CD4-positive, alpha-beta T cell treated with Interleukin-15 for 1 hour (primary cell): Measurements from ENCODE around the gene NBAS.
"Not testable (repeated sequence)": the region's sequence is repeated elsewhere in the genome, so short reads cannot be mapped to it uniquely, and the experiment has no call there.

Experiments
- DNase-seq: peaks from one replicate; pipeline ENCODE4 v3.0.0-alpha.2; 2020

NBAS gene

DNA sequence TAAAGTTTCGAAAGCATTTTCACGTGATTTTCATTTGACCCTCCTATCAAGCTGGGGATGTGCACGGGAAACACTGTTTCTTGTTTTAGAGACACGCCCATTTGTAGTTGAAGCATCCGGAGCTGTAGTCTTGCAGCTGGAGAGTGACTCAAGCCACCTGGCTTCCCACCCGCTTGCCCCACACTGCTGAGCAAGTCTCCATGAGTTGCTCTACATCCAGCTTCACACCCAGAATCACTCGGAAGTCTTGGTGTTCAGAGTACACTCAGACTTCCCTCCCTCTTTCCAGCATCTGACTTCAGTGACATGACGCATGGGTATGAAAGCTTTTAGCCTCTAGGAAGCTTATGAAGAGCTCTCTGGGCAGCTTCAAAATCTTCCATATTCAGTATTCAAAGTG, 262.4 kb downstream of the NBAS start:
- DNase-seq = no peak

DNA sequence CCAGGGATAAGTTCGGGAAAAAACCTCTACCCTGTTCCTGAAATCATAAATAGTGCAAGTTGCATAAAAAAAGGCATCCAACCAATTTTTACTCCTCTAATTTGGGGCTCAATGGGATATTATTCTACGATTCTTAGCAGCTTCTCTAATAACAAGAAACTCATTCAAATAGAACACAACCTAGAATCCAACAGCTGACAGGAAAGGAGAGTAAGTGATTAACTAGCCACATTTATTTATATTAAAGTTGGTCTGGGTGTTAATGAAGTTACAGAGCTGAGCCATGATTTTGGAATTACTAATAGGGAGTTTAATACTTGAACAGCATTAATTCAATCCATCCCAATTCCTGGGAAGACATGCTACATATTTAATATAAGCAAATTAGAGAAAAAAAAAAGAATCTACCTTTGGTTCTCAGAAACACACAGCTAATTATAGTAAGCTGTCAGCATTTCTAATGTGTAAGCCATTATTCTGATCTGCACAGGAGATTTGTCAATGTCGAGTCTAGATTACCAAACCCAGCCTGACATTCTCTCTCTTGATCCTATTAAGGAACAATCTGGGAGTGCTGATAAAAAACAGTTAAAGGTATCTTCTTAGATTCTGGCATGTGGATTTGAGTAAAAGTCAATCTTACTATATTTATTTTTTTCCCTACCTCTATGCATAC, 267.7 kb downstream of the NBAS start:
- no peak for DNase-seq

DNA sequence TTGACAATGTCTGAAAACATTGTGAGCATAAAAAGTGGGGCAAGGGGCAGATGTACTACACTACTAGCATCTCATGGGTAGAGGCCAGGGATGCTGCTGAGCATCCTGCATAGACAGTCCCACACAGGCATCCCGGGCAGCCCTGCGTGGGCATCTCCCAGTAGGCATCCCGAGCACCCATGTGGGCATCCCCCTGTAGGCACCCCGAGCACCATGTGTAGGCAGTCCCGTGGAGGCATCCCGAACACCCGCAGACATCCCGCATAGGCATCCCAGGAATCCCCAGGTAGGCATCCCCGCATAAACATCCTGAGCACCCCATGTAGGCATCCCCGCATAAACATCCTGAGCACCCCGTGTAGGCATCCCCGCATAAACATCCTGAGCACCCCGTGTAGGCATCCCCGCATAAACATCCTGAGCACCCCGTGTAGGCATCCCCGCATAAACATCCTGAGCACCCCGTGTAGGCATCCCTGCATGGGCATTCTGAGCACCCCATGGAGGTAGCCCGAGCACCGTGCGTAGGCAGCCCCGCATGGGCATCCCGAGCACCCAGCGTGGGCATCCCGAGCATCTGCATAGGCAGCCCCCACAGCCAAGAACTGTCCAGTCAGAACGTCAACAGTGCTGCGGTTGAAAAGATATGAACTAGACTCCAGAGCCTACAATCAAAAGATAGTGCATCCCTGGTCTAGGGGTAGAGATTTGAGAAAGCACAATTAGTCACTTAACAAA, 273.5 kb downstream of the NBAS start:
- DNase-seq = no peak

DNA sequence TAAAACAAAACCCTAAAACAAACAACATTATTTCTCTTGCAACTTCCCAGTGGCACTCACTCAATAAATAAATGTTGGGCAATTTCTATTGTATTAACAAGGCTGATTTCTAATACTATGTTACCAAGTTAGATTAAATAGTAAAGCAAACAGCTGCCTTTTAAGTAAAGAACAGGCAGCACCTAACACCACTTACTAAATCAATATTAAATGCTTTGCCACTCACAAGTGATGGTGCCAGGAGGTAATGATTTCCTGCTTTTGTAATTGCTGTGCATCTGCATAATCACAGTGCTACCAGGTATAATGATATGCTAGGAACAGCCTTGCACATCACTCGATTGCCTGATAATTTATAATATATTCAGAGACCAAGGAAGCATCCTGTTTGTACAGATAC, 276.5 kb downstream of the NBAS start:
- no peak for DNase-seq

DNA sequence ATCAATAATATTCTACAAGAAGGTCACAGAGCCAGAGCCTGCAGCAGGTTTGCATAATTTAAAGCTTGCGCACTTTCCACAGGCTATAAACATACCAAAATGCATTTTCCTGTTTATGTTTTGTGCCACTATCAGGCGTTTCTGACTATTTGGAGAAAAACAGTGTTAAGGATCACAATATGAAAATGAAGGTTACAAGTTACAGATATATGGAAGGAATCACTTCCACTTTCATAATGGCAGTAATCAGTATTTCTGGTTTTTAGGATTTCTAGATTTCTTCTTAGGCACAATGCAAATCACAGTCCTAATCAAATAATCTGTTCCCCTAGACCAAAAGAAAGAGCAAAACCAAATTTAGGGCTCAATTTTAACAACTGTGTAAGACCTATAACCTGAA, 279.5 kb downstream of the NBAS start:
- DNase-seq = no peak

DNA sequence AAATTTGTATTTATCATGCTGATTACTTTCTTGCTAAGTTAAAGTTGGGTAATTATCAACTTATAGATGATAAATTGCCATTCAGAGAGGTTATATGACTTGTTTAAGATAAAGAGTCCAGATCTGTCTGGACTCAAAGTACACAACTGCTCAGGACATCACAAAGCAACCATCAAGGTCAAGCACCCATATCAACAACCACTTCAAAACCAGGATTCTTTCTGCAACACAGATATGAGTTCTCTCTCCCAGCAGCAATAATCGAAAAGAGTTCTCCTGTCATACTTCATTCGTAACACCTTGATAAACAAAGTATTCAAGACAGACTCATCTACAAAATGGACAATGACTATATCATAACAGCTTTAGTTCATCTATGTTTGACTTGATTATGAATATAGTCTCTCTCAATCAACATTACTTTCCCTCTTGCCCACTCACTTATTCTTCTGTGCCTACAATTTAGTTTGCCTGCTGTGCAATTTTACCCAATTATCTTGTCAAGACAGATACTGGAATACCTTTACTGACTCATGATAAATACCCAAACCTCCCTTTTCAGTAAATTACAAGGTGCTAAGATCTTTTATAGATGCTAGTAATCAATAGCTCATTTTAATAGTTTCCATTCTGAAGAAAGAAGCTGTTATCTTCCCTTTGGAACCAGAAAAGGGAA, 281.8 kb downstream of the NBAS start:
- no peak for DNase-seq

DNA sequence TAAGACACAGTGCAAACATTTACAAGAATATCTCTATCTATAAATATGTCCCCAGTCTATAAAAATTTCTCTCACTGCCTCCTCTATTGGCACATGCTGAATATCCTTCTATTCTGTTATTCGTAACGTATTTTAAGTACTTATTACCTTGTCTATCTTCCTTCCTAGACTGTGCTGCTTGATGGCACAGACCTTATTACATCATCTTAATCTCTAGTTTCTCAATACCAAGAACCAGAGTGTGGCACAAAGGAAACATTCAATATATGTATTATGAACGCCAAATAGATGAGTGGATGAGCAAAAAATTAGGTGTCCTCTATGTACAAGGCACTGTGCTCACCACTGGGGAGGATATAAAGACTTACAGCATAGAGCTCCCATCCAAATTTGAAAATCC, 282.8 kb downstream of the NBAS start:
- DNase-seq = no peak

DNA sequence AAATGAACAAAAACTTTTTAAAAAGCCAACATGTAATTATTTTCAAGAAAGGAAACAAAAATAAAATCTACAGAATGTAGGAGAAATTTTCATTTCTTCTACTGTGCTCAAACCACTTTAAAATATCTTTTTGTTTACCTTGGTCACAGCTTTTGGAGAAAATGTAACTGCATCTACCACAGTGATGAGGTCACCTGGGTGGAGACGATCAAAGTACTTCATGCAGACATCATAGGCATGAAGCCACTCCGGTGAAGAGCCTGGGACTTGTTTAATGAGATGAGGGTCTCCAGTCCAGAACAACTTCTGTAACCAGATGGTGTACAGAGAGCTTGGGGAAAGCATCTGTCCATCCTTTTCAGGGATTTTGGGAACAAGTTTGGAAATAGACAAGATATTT, 285.8 kb downstream of the NBAS start:
- DNase-seq = no peak

DNA sequence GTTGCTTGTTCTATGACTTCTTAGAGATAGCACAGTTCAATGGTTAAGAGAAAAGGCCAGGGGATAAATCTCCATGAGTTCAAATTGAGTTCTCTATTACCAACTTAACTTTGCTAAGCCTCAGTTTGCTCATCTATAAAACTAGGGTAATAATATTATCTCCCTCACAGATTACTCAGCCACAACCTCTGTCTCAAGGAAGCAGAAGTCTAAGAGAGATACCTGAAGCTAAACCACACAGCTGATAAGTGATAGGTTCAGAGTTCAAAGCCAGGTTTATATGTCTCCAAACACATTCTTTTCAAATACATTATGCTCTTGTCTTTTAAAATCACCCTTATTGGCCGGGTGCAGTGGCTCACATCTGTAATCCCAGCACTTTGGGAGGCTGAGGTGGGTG, 287.7 kb downstream of the NBAS start:
- DNase-seq = no peak

DNA sequence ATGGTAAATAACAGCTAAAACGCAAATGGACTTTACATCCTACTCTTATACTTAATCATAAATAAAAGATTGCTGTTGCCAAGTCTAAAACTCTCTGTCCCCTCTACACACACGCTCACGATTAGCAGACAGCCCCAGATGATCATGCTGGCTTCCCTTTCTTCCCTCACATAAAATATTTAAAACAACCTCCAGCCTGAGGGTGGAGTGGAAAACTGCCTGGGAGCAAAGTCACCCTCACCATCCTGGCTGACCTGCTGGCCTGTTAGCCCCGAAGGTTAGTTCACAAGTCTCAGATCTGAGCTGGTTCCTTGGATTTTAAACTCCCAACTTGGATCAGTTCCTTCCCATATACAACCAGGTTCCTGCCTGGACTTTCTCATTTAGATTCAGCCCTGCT, 288.2 kb downstream of the NBAS start:
- DNase-seq = no peak

DNA sequence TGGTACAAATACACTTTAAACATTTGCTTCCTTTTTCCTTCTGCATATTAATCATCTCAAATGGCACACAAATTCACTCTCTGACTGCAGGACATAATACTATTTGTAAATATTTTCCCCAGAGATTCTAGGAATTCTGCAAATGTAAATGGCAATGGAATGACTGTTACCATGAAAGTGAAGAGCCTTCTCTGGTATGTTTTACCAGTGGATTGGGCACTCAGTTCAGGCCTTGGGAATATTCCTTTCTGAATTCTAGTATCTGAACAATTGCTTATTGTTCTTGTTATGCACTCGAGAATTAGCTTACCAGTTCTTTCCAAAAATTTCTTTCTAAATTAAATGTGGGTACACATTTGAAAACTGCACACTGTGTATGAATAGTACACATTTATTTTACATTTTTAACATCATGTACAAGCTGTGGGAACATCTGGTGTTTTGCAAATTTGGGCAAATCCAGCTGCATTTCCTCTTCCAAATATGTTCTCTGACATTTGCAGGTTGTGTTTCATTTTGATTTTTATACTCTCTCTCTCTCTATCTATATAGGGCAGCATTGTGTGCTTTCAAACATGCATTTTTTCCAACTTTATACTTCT, 289.1 kb downstream of the NBAS start:
- DNase-seq = no peak

DNA sequence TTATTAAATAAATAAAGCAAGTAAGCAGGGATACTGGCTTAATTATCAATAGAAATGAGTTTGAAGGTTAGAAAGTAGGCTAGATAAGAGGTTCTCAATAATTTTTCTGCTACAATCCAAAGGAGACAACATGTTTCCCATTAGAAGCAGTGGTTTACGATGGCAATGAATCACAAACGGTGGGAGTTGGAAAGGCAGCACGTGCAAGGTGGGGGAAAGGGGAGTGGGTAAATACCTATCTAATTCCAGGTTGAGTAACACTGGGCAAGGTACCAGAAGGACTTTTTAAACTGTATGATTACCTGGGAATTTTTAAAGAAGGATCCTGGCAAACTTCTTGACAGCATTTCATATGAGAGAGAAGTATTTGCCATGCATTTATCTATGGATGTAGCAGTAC, 289.9 kb downstream of the NBAS start:
- DNase-seq = no peak

DNA sequence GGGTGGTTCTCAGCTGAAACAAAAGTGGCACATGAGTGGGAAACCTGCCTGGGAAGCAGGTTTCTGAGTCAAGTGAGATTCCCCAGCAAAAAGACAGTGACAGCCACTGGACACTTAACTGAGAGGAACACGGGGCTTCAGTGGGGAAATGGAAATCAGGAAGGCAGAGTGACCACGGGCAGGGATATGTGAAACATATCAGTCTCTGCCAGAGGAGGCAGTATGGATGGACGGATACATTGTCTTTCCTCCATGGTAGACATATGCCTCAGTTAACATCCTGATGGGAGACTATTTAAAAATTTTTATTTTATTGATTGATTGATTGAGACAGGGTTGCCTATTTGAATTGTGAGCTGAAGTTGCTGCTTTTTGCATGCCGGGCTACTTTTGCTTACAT, 292.1 kb downstream of the NBAS start:
- DNase-seq = no peak

DNA sequence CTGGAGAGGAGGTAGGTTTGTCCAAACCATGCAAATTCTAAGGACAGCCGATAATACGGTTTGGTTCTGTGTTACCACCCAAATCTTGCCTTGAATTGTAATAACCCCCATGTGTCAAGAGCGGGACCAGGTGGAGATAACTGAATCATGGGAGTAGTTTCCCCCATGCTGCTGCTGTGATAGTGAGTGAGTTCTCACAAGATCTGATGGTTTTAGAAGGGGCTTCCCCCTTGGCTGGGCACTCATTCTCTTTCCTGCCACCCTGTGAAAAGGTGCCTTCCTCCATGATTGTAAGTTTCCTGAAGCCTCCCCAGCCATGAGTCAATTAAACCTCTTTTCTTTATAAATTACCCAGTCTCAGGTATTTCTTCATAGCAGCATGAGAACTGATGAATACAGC, 295.2 kb downstream of the NBAS start:
- DNase-seq = no peak

DNA sequence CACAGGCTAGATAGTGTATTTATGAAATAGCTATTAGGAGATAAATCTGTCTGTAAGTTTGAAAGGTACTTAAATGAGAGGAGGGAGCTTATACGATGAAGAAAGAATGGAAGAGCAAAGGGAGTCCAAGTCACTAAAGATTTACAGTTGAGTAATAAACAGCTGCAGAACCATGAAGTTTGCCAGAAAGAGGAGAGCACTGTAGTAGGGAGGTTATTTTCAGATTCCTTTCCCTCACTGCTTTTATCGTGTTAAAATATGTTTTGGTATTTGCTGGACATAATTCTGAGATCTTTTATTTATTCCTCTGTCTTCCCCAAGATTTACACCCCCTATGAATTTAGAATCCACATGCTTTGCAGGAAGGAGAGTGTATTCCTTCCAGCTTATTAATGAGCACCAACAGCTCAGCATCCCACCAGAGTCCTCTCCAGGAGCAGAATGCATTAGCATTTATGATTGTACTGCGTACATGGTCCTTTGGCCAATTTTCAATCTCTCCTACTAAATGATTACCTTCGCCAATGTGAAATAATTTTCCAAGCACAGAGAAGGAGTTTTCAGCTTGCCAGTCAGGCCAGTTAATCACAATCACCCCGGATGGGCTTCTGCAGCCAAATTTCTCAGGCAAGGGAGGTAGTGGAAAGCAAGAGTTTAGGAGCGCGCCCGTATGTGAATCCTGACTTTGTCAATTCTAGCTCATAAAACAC, 297.0 kb downstream of the NBAS start:
- no peak for DNase-seq

DNA sequence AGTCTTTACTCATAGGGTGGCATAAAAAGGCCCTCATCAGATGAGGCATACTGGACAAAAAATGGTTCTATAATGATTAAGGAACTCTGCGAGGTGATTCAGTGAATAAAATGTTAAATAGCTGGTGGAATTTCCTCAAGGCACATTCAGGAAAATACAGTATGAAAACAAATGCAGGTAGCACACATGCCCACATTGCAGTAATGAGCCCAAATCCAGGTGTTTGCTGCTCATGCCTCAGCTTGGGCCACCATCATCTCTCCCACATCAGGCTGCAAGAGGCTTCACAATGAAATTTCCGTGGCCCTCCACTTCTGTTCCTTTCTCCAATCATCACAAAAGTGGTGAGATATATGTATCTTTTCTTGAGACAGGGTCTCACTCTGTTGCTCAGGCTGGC, 298.3 kb downstream of the NBAS start:
- DNase-seq = no peak

DNA sequence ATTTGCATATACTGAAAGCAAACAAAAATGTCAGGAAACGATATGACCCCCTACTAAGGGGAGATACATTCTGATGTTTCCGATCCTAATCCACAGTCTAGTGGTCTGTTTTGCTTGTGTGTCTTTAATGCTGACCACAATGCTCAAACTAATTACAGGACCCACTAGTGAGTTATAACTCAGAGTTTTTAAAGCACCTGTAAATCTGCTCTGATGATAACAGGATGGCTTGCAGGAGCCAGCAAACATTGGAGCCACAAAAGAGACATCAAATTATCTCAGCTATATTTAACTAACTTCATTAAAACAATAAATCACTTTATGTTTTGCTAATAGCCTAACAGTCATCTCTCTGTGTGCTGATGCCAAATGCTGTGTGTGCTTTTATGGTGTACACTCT, 300.3 kb downstream of the NBAS start:
- DNase-seq = no peak

DNA sequence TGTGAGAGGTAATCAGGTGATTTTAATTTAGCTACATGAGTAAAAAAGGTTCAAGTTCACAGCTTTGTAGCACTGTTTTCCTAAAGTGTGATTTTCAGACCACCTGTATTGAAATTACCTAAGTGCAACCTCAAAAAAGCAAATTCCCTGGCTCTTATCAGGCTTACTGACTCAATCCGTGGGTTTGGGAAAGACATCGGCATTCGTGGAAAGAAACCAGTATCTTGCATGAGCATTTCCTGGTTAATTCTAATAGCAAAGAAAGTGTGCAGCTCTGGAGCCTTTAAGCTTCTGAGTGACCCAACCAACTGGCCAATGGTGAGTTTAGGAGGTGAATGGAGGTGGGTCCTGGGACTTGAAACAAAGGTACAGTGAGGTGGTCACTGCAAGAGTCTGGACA, 300.9 kb downstream of the NBAS start:
- DNase-seq = no peak

DNA sequence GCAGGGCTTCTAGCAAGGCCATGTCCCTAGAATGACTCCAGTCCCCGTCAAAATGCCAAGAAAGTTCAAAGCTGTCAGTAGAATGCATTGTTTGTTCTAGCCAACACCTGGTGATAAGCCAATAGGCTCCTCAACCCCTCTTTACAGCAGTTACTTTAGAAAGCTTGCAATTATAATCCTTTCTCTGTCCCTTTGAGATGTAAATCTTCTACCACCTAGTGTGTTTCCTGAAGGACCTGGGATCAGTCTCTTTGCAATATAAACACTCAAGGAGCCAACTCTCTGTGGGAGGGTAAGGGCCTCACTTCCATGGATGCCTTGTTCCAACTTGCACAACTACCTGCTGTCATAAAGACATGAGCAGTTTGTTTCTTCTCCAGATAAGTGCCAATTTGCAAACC, 301.8 kb downstream of the NBAS start:
- DNase-seq = no peak

DNA sequence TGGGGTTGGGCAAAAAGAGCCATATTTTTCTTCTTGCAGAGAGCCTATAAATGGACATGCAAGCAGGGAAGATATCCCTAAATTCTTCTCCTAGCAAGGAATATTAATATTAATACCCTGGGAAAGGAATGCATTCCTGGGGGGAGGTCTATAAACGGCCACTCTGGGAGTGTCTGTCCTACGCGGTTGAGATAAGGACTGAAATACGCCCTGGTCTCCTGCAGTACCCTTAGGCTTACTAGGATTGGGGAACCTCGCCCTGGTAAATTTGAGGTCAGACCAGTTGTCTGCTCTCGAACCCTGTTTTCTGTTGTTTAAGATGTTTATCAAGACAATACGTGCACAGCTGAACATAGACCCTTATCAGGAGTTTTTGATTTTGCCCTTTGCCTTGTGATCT, 302.7 kb downstream of the NBAS start:
- DNase-seq = not testable (repeated sequence)

DNA sequence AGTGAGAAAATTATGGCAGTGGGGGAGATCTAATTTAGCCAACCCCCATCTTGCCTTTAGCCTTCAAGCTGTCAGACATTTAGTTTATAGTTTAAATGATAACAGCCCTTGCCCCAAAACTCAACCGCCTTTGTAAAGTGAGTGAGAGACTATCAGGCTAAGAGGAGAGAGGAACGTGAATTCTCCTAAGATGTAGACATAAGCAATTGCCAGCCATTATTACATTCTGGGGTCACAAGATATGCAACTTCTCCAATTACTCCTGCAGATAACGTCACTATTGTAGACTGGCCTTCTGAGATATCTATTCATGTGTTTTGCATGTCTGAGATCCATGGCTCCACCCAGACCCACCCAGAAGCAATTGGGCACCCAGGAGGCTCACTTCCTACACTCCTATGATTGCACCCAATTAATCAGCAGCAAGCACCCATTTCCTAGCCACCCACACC, 307.3 kb downstream of the NBAS start:
- no peak for DNase-seq

DNA sequence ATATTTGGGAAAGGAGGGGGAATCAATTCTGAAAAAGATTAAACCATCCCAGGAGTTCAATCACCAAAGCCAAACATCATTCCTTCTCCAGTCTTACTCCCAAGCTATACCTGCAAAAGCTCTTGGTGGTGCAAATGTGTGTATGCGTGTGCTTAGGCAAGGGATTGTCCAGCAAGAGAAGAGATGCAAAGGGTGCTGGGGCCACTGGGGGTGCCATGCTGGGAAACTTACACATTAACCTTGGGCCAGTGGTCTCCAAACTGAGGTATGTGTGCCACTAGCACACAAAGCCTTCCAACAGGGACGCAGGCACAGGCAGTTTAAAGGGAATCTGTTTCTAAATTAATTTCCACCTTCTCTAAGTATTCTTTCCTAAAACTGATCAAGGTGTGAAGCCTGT, 307.9 kb downstream of the NBAS start:
- no peak for DNase-seq

DNA sequence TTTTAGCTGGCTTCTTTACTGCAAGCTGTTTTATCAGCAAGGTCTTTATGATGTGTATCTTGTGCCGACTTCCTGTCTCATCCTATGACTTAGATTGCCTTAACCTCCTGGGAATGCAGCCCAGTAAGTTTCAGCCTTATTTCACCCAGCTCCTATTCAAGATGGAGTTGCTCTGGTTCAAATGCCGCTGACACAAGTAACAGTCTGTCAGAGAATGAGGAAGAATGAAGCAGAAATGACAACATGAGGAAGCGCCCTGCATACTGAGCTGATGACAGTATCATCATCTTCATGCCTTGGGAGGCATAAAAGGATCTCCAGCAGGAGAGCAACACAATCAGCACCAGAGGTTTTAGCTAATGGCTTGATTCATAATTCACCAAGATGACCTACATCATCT, 309.4 kb downstream of the NBAS start:
- DNase-seq = no peak
